Measurements from ENCODE around the gene FAF1.
"Not testable (repeated sequence)": the region's sequence is repeated elsewhere in the genome, so short reads cannot be mapped to it uniquely, and the experiment has no call there.

FAF1 gene

GRCh38 chr1:50750021-50750619, 209.9 kb downstream of the FAF1 start:
- DNase-seq (ENCODE audit: low spot score) = no peak
- Mint-ChIP-seq H3K9me3 (peaks cover 4% of the 10 kb centered on the region), H3K27me3 (ENCODE audit: low read depth) (no peaks in the 10 kb centered on the region), H3K4me1 (ENCODE audit: low read depth) (peaks cover 2% of the 10 kb centered on the region), H3K27ac (no peak overlapping the region), H3K4me3 (no peak overlapping the region), H3K36me3 (ENCODE audit: low read depth) (peaks cover 9% of the 10 kb centered on the region)

GRCh38 chr1:50747394-50747793, 212.7 kb downstream of the FAF1 start:
- Mint-ChIP-seq H3K27me3 (ENCODE audit: low read depth) (no peaks in the 10 kb centered on the region), H3K36me3 (ENCODE audit: low read depth) (peaks cover 5% of the 10 kb centered on the region), H3K9me3 (no peaks in the 10 kb centered on the region), H3K27ac (no peak overlapping the region), H3K4me1 (ENCODE audit: low read depth) (peaks cover 3% of the 10 kb centered on the region), H3K4me3 (no peak overlapping the region)
- DNase-seq (ENCODE audit: low spot score) = no peak

- Mint-ChIP-seq H3K4me3 (no peak overlapping the region), H3K36me3 (ENCODE audit: low read depth) (peaks cover 12% of the 10 kb centered on the region), H3K27ac (no peak overlapping the region), H3K27me3 (ENCODE audit: low read depth) (no peaks in the 10 kb centered on the region), H3K4me1 (ENCODE audit: low read depth) (peaks cover 1% of the 10 kb centered on the region), H3K9me3 (no peaks in the 10 kb centered on the region)
- no peak for DNase-seq (ENCODE audit: low spot score)
Observed at GRCh38 chr1:50742523-50742922, 217.5 kb downstream of the FAF1 start.

GRCh38 chr1:50739125-50739524, 220.9 kb downstream of the FAF1 start:
- H3K27me3 Mint-ChIP-seq (ENCODE audit: low read depth) = no peaks in the 10 kb centered on the region
- H3K4me1 Mint-ChIP-seq (ENCODE audit: low read depth) = peaks cover 2% of the 10 kb centered on the region
- no peak for DNase-seq (ENCODE audit: low spot score)
- no peak overlapping the region for H3K4me3 Mint-ChIP-seq
- no peaks in the 10 kb centered on the region for H3K9me3 Mint-ChIP-seq
- H3K27ac Mint-ChIP-seq = no peak overlapping the region
- H3K36me3 Mint-ChIP-seq (ENCODE audit: low read depth) = peaks cover 14% of the 10 kb centered on the region

GRCh38 chr1:50735443-50735842, 224.6 kb downstream of the FAF1 start:
- no peak overlapping the region for H3K27ac Mint-ChIP-seq
- no peak for DNase-seq (ENCODE audit: low spot score)
- peaks cover 11% of the 10 kb centered on the region for H3K36me3 Mint-ChIP-seq (ENCODE audit: low read depth)
- peaks cover 13% of the 10 kb centered on the region for H3K4me1 Mint-ChIP-seq (ENCODE audit: low read depth)
- H3K27me3 Mint-ChIP-seq (ENCODE audit: low read depth) = no peaks in the 10 kb centered on the region
- no peaks in the 10 kb centered on the region for H3K9me3 Mint-ChIP-seq
- no peak overlapping the region for H3K4me3 Mint-ChIP-seq

- not testable (repeated sequence) for H3K4me3 Mint-ChIP-seq; H3K27me3 Mint-ChIP-seq (ENCODE audit: low read depth); H3K36me3 Mint-ChIP-seq (ENCODE audit: low read depth); H3K27ac Mint-ChIP-seq; DNase-seq (ENCODE audit: low spot score); H3K9me3 Mint-ChIP-seq
- peaks cover 23% of the 10 kb centered on the region for H3K4me1 Mint-ChIP-seq (ENCODE audit: low read depth)
Observed at GRCh38 chr1:50727578-50727977, 232.5 kb downstream of the FAF1 start.

- peaks cover 5% of the 10 kb centered on the region for H3K36me3 Mint-ChIP-seq (ENCODE audit: low read depth)
- H3K9me3 Mint-ChIP-seq = no peaks in the 10 kb centered on the region
- no peaks in the 10 kb centered on the region for H3K27me3 Mint-ChIP-seq (ENCODE audit: low read depth)
- H3K27ac Mint-ChIP-seq = peak overlapping the region; percentile 38
- H3K4me1 Mint-ChIP-seq (ENCODE audit: low read depth) = peaks cover 22% of the 10 kb centered on the region
- peak overlapping the region; percentile 30 for H3K4me3 Mint-ChIP-seq
- DNase-seq (ENCODE audit: low spot score) = no peak
Observed at GRCh38 chr1:50724626-50725286, 235.3 kb downstream of the FAF1 start.

- Mint-ChIP-seq H3K27me3 (ENCODE audit: low read depth) (no peaks in the 10 kb centered on the region), H3K27ac (no peak overlapping the region), H3K9me3 (no peaks in the 10 kb centered on the region), H3K4me3 (no peak overlapping the region), H3K4me1 (ENCODE audit: low read depth) (peaks cover 21% of the 10 kb centered on the region), H3K36me3 (ENCODE audit: low read depth) (peaks cover 8% of the 10 kb centered on the region)
- DNase-seq (ENCODE audit: low spot score) = no peak
Observed at GRCh38 chr1:50720457-50721053, 239.5 kb downstream of the FAF1 start.

- H3K27ac Mint-ChIP-seq = no peak overlapping the region
- no peaks in the 10 kb centered on the region for H3K27me3 Mint-ChIP-seq (ENCODE audit: low read depth)
- H3K36me3 Mint-ChIP-seq (ENCODE audit: low read depth) = peaks cover 8% of the 10 kb centered on the region
- no peak overlapping the region for H3K4me3 Mint-ChIP-seq
- DNase-seq (ENCODE audit: low spot score) = no peak
- peaks cover 9% of the 10 kb centered on the region for H3K4me1 Mint-ChIP-seq (ENCODE audit: low read depth)
- H3K9me3 Mint-ChIP-seq = no peaks in the 10 kb centered on the region
Observed at GRCh38 chr1:50719126-50719525, 240.9 kb downstream of the FAF1 start.

GRCh38 chr1:50717327-50717726, 242.7 kb downstream of the FAF1 start:
- no peak for DNase-seq (ENCODE audit: low spot score)
- H3K9me3 Mint-ChIP-seq = no peaks in the 10 kb centered on the region
- no peak overlapping the region for H3K4me3 Mint-ChIP-seq
- H3K27me3 Mint-ChIP-seq (ENCODE audit: low read depth) = no peaks in the 10 kb centered on the region
- H3K27ac Mint-ChIP-seq = no peak overlapping the region
- H3K4me1 Mint-ChIP-seq (ENCODE audit: low read depth) = no peaks in the 10 kb centered on the region
- peaks cover 7% of the 10 kb centered on the region for H3K36me3 Mint-ChIP-seq (ENCODE audit: low read depth)

- H3K9me3 Mint-ChIP-seq; H3K4me1 Mint-ChIP-seq (ENCODE audit: low read depth); DNase-seq (ENCODE audit: low spot score); H3K27me3 Mint-ChIP-seq (ENCODE audit: low read depth); H3K36me3 Mint-ChIP-seq (ENCODE audit: low read depth); H3K27ac Mint-ChIP-seq; H3K4me3 Mint-ChIP-seq: not testable (repeated sequence)
Observed at GRCh38 chr1:50716455-50716854, 243.6 kb downstream of the FAF1 start.

- Mint-ChIP-seq H3K4me1 (ENCODE audit: low read depth) (no peaks in the 10 kb centered on the region), H3K4me3 (no peak overlapping the region), H3K36me3 (ENCODE audit: low read depth) (no peaks in the 10 kb centered on the region), H3K9me3 (no peaks in the 10 kb centered on the region), H3K27me3 (ENCODE audit: low read depth) (no peaks in the 10 kb centered on the region), H3K27ac (no peak overlapping the region)
- DNase-seq (ENCODE audit: low spot score) = no peak
Observed at GRCh38 chr1:50710099-50710498, 250.0 kb downstream of the FAF1 start.

GRCh38 chr1:50707824-50708223, 252.2 kb downstream of the FAF1 start:
- Mint-ChIP-seq H3K36me3 (ENCODE audit: low read depth) (no peaks in the 10 kb centered on the region), H3K4me1 (ENCODE audit: low read depth) (no peaks in the 10 kb centered on the region), H3K27ac (no peak overlapping the region), H3K9me3 (no peaks in the 10 kb centered on the region), H3K27me3 (ENCODE audit: low read depth) (no peaks in the 10 kb centered on the region), H3K4me3 (no peak overlapping the region)
- no peak for DNase-seq (ENCODE audit: low spot score)

- no peak for DNase-seq (ENCODE audit: low spot score)
- H3K36me3 Mint-ChIP-seq (ENCODE audit: low read depth) = no peaks in the 10 kb centered on the region
- H3K4me1 Mint-ChIP-seq (ENCODE audit: low read depth) = no peaks in the 10 kb centered on the region
- no peaks in the 10 kb centered on the region for H3K9me3 Mint-ChIP-seq
- H3K27ac Mint-ChIP-seq = no peak overlapping the region
- no peaks in the 10 kb centered on the region for H3K27me3 Mint-ChIP-seq (ENCODE audit: low read depth)
- no peak overlapping the region for H3K4me3 Mint-ChIP-seq
Observed at GRCh38 chr1:50705699-50706098, 254.4 kb downstream of the FAF1 start.
